GM12878 (cell line): ENCODE results near the gene INTU. TPM values are rescaled to one million over a fixed set of nuclear protein-coding genes. Genes with fewer than 3 reads are reported as not detected.

Source experiments
- ATAC-seq: fragments of 200-7000 bp; cut with Tn5 transposase; 3 replicates; pipeline ENCODE4 v1.9.1; 2020; ENCODE audit warnings: mild to moderate bottlenecking, moderate library complexity
- BruUV-seq: library from RNA; stranded (reverse); fragments of 400-500 nt; replicated peaks from 2 replicates; lab custom pipeline; 2021; lab: Mats Ljungman, UMichigan
- CTCF ChIA-PET: fragments of 300-600 bp; sonication (Branson Sonifier 250); formaldehyde crosslinking; extraction: SDS; loops from one replicate; lab custom pipeline; 2021; ENCODE audit warnings: inconsistent platforms; lab: Yijun Ruan, JAX
- POLR2A ChIA-PET: fragments of 350-600 bp; formaldehyde crosslinking; extraction: SDS; loops from one replicate; lab custom pipeline; 2021; ENCODE audit warnings: inconsistent platforms; lab: Charles Lee
- RAD21 ChIA-PET: fragments of 300-600 bp; sonication (Branson Sonifier 250); formaldehyde crosslinking; loops from one replicate; lab custom pipeline; 2023; ENCODE audit warnings: antibody characterized with exemption; ENCODE audit not compliant: unreplicated experiment; lab: Charles Lee
- SMC1A ChIA-PET: fragments of 300-600 bp; sonication (Branson Sonifier 250); formaldehyde crosslinking; loops from one replicate; lab custom pipeline; 2023; ENCODE audit not compliant: unreplicated experiment, uncharacterized antibody; lab: Charles Lee
- DNase-seq: peaks from one replicate; pipeline ENCODE4 v3.0.0-alpha.2; 2011; ENCODE audit warnings: low read depth, low spot score
- FAIRE-seq: peaks from 3 replicates; lab custom pipeline; 2011; peaks lifted over from hg19 to GRCh38; lab: Jason Lieb, UNC
- H2AFZ ChIP-seq: 2 replicates; pipeline ENCODE4 v1.6.0; 2011; ENCODE audit warnings: low read depth, low read length, control low read depth; ENCODE audit not compliant: control insufficient read depth
- H3K27ac ChIP-seq: 2 replicates; pipeline ENCODE4 v1.5.1; 2011; ENCODE audit warnings: control low read depth; ENCODE audit not compliant: control insufficient read depth, insufficient read depth
- H3K27me3 ChIP-seq, 2 experiments: replicated peaks in 1 of 2; 2 replicates each; pipeline versions ENCODE4 v1.6.0 to v1.6.1; 2011; ENCODE audit warnings: low read length in 1 of 2; ENCODE audit not compliant: control insufficient read depth in 2 of 2, insufficient read depth in 2 of 2
- H3K36me3 ChIP-seq, 2 experiments: 2 replicates each; pipeline ENCODE4 v1.5.1; 2011; ENCODE audit warnings: low read length in 1 of 2; ENCODE audit not compliant: control insufficient read depth in 2 of 2, insufficient read depth in 2 of 2
- H3K4me1 ChIP-seq: 2 replicates; pipeline ENCODE4 v1.6.1; 2011; ENCODE audit warnings: mild to moderate bottlenecking, low read length, moderate library complexity, mixed read lengths; ENCODE audit not compliant: control insufficient read depth, insufficient read depth
- H3K4me2 ChIP-seq: 2 replicates; pipeline ENCODE4 v1.6.0; 2011; ENCODE audit warnings: control low read depth; ENCODE audit not compliant: control insufficient read depth, insufficient read depth
- H3K4me3 ChIP-seq: fragments of 200-600 bp; sonication (generic); 2 replicates; pipeline ENCODE4 v1.5.1; 2016
- H3K79me2 ChIP-seq: 2 replicates; pipeline ENCODE4 v1.6.0; 2011; ENCODE audit warnings: low read length; ENCODE audit not compliant: control insufficient read depth, insufficient read depth
- H3K9ac ChIP-seq: 2 replicates; pipeline ENCODE4 v1.8.0; 2011; ENCODE audit warnings: low read length, control low read depth, mixed read lengths; ENCODE audit not compliant: control insufficient read depth, insufficient read depth
- H3K9me3 ChIP-seq: replicated peaks from 3 replicates; pipeline ENCODE4 v1.5.1; 2011; ENCODE audit warnings: mild to moderate bottlenecking, low read length; ENCODE audit not compliant: control insufficient read depth, insufficient read depth
- H4K20me1 ChIP-seq: 2 replicates; pipeline ENCODE4 v1.6.0; 2011; ENCODE audit not compliant: control insufficient read depth, insufficient read depth
- BCL3 ChIP-seq: IDR thresholded peaks from 2 replicates; pipeline ENCODE4 v1.6.1; 2011; ENCODE audit warnings: borderline replicate concordance, low read depth, mild to moderate bottlenecking, moderate library complexity, low read length; ENCODE audit not compliant: insufficient read depth, poor library complexity, severe bottlenecking
- CBX5 ChIP-seq: sonication (generic); IDR thresholded peaks from 2 replicates; pipeline ENCODE4 v1.6.1; 2016; ENCODE audit warnings: low read depth, moderate library complexity, mild to moderate bottlenecking, inconsistent platforms
- CUX1 ChIP-seq: IDR thresholded peaks from 2 replicates; pipeline ENCODE4 v1.6.1; 2012; ENCODE audit warnings: improper control_type of control experiment, low read depth, low read length; ENCODE audit not compliant: insufficient replicate concordance
- HDAC6 ChIP-seq: fragments of 200-600 bp; sonication (generic); IDR thresholded peaks from one replicate; pipeline ENCODE4 v1.8.0; 2017; ENCODE audit warnings: antibody characterized with exemption; ENCODE audit not compliant: unreplicated experiment
- NFIC ChIP-seq: IDR thresholded peaks from 2 replicates; pipeline ENCODE4 v1.6.1; 2012; ENCODE audit warnings: low read depth, mild to moderate bottlenecking, inconsistent platforms, low read length, moderate library complexity
- NFXL1 ChIP-seq: fragments of 450-650 bp; IDR thresholded peaks from 2 replicates; pipeline ENCODE4 v1.6.1; 2017; ENCODE audit warnings: antibody characterized with exemption, mild to moderate bottlenecking, borderline replicate concordance
- NRF1 ChIP-seq: conservative IDR thresholded peaks from 2 replicates; pipeline ENCODE4 v1.6.1; 2011; ENCODE audit warnings: mild to moderate bottlenecking, low read depth, low read length, improper control_type of control experiment
- RBBP5 ChIP-seq: fragments of 200-600 bp; sonication (generic); conservative IDR thresholded peaks from 2 replicates; pipeline ENCODE4 v1.6.1; 2016
- SIX5 ChIP-seq: IDR thresholded peaks from 2 replicates; pipeline ENCODE4 v1.6.1; 2011; ENCODE audit warnings: mild to moderate bottlenecking, low read depth, low read length, moderate library complexity; ENCODE audit not compliant: severe bottlenecking
- TCF12 ChIP-seq: IDR thresholded peaks from 2 replicates; pipeline ENCODE4 v1.6.1; 2011; ENCODE audit warnings: low read depth, mild to moderate bottlenecking, low read length
- ZZZ3 ChIP-seq: IDR thresholded peaks from 2 replicates; pipeline ENCODE4 v1.6.1; 2011; ENCODE audit warnings: low read depth; ENCODE audit not compliant: control insufficient read depth, insufficient read length
- WGBS: methylation state at CpG from one replicate; pipeline ENCODE4 v1.1.6; 2016; ENCODE audit warnings: low lambda C conversion rate; ENCODE audit not compliant: insufficient replicate concordance, insufficient coverage; ENCODE audit errors: missing lambda C conversion rate; 5-methylcytosine and 5-hydroxymethylcytosine counted together
- in situ Hi-C: fragments of 300-500 bp; cut with MboI; formaldehyde crosslinking; loops from 9 replicates; pipeline ENCODE4 v1.14.3; 2018; ENCODE audit warnings: mixed read lengths
- intact Hi-C: fragments of 100-400 bp; cut with micrococcal nuclease; formaldehyde crosslinking; loops from one replicate; pipeline ENCODE4 v1.14.2; 2022; ENCODE audit not compliant: unreplicated experiment
- polyA plus RNA-seq, 11 experiments: library from polyadenylated mRNA; depleted of rRNA in 4 of 11; unstranded in 6 of 11; stranded (reverse) in 5 of 11; fragments of >200 nt; fragmentation: Nextera tagmentation in 4 of 11; fragmentation: Illumina TruSeq in 1 of 11; extraction: Ambion mirVana in 4 of 11; extraction: Trizol in 1 of 11; gene quantifications; 1 replicate in 1 of 11; 2 replicates in 10 of 11; pipeline versions ENCODE4 v1.2.1 to v1.2.3, GENCODE V29; 2011 to 2016; ENCODE audit warnings: inconsistent platforms in 2 of 11, missing spikeins in 2 of 11, low read depth in 1 of 11
- total RNA-seq, 4 experiments: library from RNA; depleted of rRNA in 3 of 4; stranded (reverse); fragments of >200 nt in 3 of 4; fragmentation: Illumina TruSeq in 1 of 4; extraction: Trizol in 1 of 4; gene quantifications; 2 replicates each; pipeline versions ENCODE4 v1.2.1 to v1.2.3, GENCODE V29; 2013 to 2021

INTU gene
- total and polyA plus RNA-seq, 10 of the 15 experiments (the other 5 are each of a cell fraction or from before 2014, with no cell fraction given): under 0.01 to 0.15 (median 0.01) TPM; not detected in 4

DNA sequence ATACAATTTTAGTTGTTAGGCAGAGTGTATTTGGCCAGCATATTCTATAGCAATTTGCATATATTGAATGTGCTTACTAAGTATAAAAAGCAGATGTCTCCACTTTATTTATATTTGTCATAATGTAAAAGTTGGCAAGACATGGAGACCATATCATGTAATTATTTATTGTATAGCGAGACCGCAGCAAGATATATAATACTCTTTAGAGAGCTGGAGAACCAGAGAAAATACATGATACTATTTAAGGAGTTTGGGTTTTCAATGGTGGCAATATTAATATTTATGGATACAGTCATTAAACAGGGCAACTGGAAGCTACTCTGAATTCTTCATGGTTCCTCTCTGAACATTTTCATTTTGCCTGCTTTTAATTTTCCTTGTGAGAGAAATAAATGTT lies 35.0 kb downstream of the INTU start (continued):
- TF ChIP-seq NRF1: no peak
- TF ChIP-seq, all 136 proteins: peak for 0

DNA sequence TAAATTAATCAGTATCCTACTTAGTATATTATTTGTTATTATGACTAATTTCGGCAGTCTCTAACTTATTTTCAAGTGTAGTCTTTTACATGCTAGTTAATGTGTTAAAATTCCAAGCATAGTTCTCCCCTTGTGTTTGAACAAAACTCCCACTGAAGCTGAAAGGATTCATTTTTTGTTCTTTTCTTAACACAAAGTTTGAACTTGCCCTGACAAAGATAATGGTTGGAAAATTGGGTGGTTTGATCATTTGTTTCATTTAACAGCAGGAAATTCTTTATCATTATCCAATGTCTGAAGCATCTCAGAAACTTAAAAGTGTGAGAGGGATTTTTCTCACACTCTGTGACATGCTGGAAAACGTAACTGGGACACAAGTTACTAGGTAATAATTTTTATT lies 36.0 kb downstream of the INTU start:
- Histone ChIP-seq H3K9me3 (no peaks in the 10 kb centered on the region), H3K27ac (no peak overlapping the region), H3K4me3 (no peak overlapping the region), H3K4me2 (no peak overlapping the region), H3K4me1 (no peaks in the 10 kb centered on the region), H3K36me3 (no peaks in the 10 kb centered on the region), H3K9ac (no peak overlapping the region), H4K20me1 (no peaks in the 10 kb centered on the region), H2AFZ (no peak overlapping the region), H3K27me3 (no peaks in the 10 kb centered on the region; a peak in 1 of 4 replicates), H3K79me2 (no peaks in the 10 kb centered on the region)
- SMC1A ChIA-PET: interaction anchor here (2.4 kb wide), 1 partner anchor 63 kb away, joined by 9 read pairs; the partner anchor contains the start of gene SLC25A31
- ATAC-seq (no peak), FAIRE-seq (no peak), DNase-seq (no peak)
- 23% methylated on average over 2 of the region's 2 CpGs for WGBS
- CTCF ChIA-PET: interaction anchor here (0.6 kb wide), 1 partner anchor 69 kb away, joined by 3 read pairs; no protein-coding TSS in a partner anchor
- intact Hi-C loops: no loop called here
- RAD21 ChIA-PET: no interaction called here
- no TSS peak for BruUV-seq
- POLR2A ChIA-PET: no interaction called here
- in situ Hi-C loops: no loop called here
- TF ChIP-seq ZZZ3 (no peak), RBBP5 (no peak), BCL3 (no peak), CUX1 (no peak), NFIC (no peak), HDAC6 (no peak), SIX5 (no peak), CBX5 (no peak), NFXL1 (no peak), TCF12 (no peak)
